ENCODE data around the gene PGP.
"Not testable (repeated sequence)": the region's sequence is repeated elsewhere in the genome, so short reads cannot be mapped to it uniquely, and the experiment has no call there.

Gene PGP

GRCh38 chr16:2216330-2216729 is 1.7 kb upstream of the PGP start:
- DNase-seq (ENCODE audit: low spot score): no peak

GRCh38 chr16:2213817-2214718 is 572 bp downstream of the PGP start:
- no peak for DNase-seq (ENCODE audit: low spot score)

GRCh38 chr16:2212362-2213324 is 2.0 kb downstream of the PGP start:
- no peak for DNase-seq (ENCODE audit: low spot score)

- DNase-seq (ENCODE audit: low spot score): no peak
Measured at GRCh38 chr16:2211923-2212347, 2.7 kb downstream of the PGP start.

- DNase-seq (ENCODE audit: low spot score): no peak
Measured at GRCh38 chr16:2210386-2211365, 4.0 kb downstream of the PGP start, which contains the start of gene BRICD5. TSS of gene BRICD5 (minus strand) at chr16:2210863. CDS start at chr16:2210833, 30 bp downstream.

GRCh38 chr16:2210009-2210332 is 4.7 kb downstream of the PGP start:
- DNase-seq (ENCODE audit: low spot score): no peak

GRCh38 chr16:2209258-2210008 is 5.2 kb downstream of the PGP start:
- DNase-seq (ENCODE audit: low spot score): no peak

GRCh38 chr16:2208772-2209171 is 5.9 kb downstream of the PGP start:
- no peak for DNase-seq (ENCODE audit: low spot score)

- no peak for DNase-seq (ENCODE audit: low spot score)
Measured at GRCh38 chr16:2208308-2208707, 6.3 kb downstream of the PGP start.

GRCh38 chr16:2207872-2208271 is 6.8 kb downstream of the PGP start:
- no peak for DNase-seq (ENCODE audit: low spot score)

- DNase-seq (ENCODE audit: low spot score): no peak
Measured at GRCh38 chr16:2206780-2207433, 7.7 kb downstream of the PGP start.

- no peak for DNase-seq (ENCODE audit: low spot score)
Measured at GRCh38 chr16:2206420-2206779, 8.2 kb downstream of the PGP start.

GRCh38 chr16:2205967-2206313 is 8.7 kb downstream of the PGP start:
- DNase-seq (ENCODE audit: low spot score): no peak

- peak; percentile 94 for DNase-seq (ENCODE audit: low spot score)
Measured at GRCh38 chr16:2205104-2205966, 9.3 kb downstream of the PGP start, which contains the start of gene MLST8. TSS of gene MLST8 (plus strand) at chr16:2205454. CDS start at chr16:2206086, 632 bp downstream.

GRCh38 chr16:2204416-2205103 is 10.1 kb downstream of the PGP start:
- no peak for DNase-seq (ENCODE audit: low spot score)

GRCh38 chr16:2203119-2203688 is 11.4 kb downstream of the PGP start:
- DNase-seq (ENCODE audit: low spot score): not testable (repeated sequence)

GRCh38 chr16:2200313-2200712 is 14.3 kb downstream of the PGP start:
- no peak for DNase-seq (ENCODE audit: low spot score)

- DNase-seq (ENCODE audit: low spot score): no peak
Measured at GRCh38 chr16:2199621-2200139, 15.0 kb downstream of the PGP start.

Data from hematopoietic multipotent progenitor cell treated with erythropoietin and hydrocortisone succinate and interleukin-3 and kit ligand, for 17 days (in vitro differentiated cells).